ENCODE results near the gene RAPH1. TPM values are rescaled to one million over a fixed set of nuclear protein-coding genes. Genes with fewer than 3 reads are reported as not detected.

Gene RAPH1
- total and polyA plus RNA-seq, 8 donors = 2.3 to 19.2 (median 10.4) TPM

DNA sequence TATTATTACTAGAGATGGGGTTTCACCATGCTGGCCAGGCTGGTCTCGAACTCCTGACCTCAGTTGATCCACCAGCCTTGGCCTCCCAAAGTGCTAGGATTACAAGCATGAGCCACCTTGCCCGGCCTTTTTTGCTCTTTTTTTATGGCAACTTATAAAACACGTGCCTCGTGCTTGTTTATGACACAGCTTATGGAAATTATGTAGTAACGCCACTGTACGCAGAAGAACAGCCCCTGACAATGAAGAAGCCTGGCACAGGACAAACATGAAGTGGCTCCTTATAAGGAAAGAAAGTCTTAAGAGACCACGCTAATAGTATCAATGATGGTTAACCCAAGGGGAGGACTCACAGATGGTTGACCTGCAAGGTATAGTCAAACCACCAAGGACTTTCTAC, 37.2 kb upstream of the RAPH1 start:
- TF ChIP-seq, protein P1, sequence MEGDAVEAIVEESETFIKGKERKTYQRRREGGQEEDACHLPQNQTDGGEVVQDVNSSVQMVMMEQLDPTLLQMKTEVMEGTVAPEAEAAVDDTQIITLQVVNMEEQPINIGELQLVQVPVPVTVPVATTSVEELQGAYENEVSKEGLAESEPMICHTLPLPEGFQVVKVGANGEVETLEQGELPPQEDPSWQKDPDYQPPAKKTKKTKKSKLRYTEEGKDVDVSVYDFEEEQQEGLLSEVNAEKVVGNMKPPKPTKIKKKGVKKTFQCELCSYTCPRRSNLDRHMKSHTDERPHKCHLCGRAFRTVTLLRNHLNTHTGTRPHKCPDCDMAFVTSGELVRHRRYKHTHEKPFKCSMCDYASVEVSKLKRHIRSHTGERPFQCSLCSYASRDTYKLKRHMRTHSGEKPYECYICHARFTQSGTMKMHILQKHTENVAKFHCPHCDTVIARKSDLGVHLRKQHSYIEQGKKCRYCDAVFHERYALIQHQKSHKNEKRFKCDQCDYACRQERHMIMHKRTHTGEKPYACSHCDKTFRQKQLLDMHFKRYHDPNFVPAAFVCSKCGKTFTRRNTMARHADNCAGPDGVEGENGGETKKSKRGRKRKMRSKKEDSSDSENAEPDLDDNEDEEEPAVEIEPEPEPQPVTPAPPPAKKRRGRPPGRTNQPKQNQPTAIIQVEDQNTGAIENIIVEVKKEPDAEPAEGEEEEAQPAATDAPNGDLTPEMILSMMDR (IDR thresholded peaks at IDR 0.05) = no peak
- Histone ChIP-seq H3K4me1 (no peaks in the 10 kb centered on the region), H3K27me3 (no peaks in the 10 kb centered on the region), H3K9me3 (no peaks in the 10 kb centered on the region), H3K36me3 (no peaks in the 10 kb centered on the region), H3K4me3 (no peak overlapping the region), H3K27ac (no peak overlapping the region)
- DNase-seq (no peak), ATAC-seq (no peak), FAIRE-seq (no peak)
- whole genome bisulfite sequencing, 2 donors = 92 to 95% methylated on average over 7 of the region's 7 CpGs
- intact Hi-C loops (cut with DNase I) = no loop called here

DNA sequence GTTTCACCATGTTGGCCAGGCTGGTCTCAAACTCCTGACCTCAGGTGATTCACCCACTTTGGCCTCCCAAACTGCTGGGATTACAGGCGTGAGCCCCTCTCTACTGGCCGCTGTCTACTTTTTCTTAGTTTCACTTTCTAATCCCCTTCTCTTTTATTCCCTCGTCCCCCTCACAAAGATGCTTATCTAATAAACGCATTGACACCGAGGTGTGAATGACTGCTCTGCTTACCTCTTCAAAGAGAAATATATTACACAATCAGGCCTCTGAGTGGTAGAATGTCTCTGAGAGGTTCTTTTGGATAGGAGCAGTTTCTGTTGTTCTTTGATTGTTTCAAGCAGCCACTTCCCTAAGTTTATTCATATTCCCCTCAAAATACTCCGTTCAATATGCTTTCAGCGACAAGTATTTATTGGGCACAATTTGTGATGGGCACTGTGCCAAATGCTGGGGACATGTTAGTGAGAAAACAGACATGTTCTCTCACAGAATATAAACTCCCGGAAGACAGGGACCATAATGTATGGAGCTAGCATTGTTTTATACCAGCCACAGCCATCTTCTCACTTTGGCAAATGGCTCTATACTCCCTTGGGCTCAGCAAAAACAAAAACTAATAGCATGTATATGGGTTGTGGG, 34.7 kb upstream of the RAPH1 start:
- intact Hi-C loops (cut with DNase I) = no loop called here
- 76 to 78% methylated on average over 8 of the region's 8 CpGs for WGBS, 2 donors
- no peak overlapping the region for H3K4me3 ChIP-seq
- TF ChIP-seq, protein P1 (IDR thresholded peaks at IDR 0.05) = no peak
- no peaks in the 10 kb centered on the region for H3K27me3 ChIP-seq
- H3K36me3 ChIP-seq = no peaks in the 10 kb centered on the region
- DNase-seq (no peak), FAIRE-seq (no peak), ATAC-seq (no peak)
- no peaks in the 10 kb centered on the region for H3K9me3 ChIP-seq
- H3K4me1 ChIP-seq = no peaks in the 10 kb centered on the region
- H3K27ac ChIP-seq = no peak overlapping the region

DNA sequence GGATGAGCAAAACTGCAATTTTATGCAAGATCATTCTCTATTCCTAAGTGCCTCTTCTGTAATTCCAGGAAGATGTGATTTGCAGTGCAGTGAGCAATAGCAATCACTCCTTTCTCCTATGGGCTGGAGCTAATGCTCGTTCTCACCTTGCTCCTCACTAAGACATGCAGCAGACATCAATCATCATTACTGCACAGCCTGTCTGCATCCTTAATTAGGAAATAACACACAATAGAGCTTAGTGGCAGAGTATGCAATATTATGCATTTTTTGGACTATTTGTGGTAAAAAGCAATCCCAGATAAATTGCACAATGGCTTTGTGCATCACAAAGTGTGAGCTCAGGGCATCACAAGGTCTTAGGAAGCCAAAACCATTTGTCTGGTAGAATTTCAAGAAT, 32.6 kb upstream of the RAPH1 start:
- intact Hi-C loops (cut with DNase I) = no loop called here
- Histone ChIP-seq H3K4me3 (no peak overlapping the region), H3K36me3 (no peaks in the 10 kb centered on the region), H3K27ac (no peak overlapping the region), H3K27me3 (no peaks in the 10 kb centered on the region), H3K9me3 (no peaks in the 10 kb centered on the region), H3K4me1 (no peaks in the 10 kb centered on the region)
- FAIRE-seq (no peak), ATAC-seq (no peak), DNase-seq (no peak)
- TF ChIP-seq, protein P1 (IDR thresholded peaks at IDR 0.05) = no peak
- 81 to 82% methylated on average over 1 of the region's 1 CpG for WGBS, 2 donors

DNA sequence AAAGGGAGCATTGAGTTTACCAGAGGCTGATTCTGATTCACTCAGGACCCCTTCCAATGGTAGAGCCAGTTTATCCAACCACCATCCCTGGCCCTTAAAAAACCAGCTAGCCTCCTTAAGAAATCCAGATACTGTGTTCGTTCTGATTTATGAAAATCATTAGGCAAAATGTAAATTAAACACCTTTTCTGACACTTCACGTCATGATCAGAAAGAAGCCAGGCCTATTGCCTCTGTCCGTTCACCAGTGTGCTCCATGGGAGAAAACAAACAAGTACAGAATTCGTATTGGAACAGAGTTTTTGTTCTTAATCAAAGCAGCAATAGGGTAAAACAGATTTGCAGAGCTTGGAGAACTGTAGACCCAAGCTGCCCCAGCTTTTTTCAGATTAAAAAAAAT, 31.1 kb upstream of the RAPH1 start:
- ATAC-seq = no peak
- Histone ChIP-seq H3K4me3 (no peak overlapping the region), H3K27me3 (no peaks in the 10 kb centered on the region), H3K36me3 (no peaks in the 10 kb centered on the region), H3K9me3 (no peaks in the 10 kb centered on the region), H3K27ac (no peak overlapping the region), H3K4me1 (no peaks in the 10 kb centered on the region)
- 81 to 84% methylated on average over 4 of the region's 4 CpGs for WGBS, 2 donors
- intact Hi-C loops (cut with DNase I) = no loop called here
- no peak for DNase-seq
- FAIRE-seq = no peak
- TF ChIP-seq, protein P1 (IDR thresholded peaks at IDR 0.05) = no peak

DNA sequence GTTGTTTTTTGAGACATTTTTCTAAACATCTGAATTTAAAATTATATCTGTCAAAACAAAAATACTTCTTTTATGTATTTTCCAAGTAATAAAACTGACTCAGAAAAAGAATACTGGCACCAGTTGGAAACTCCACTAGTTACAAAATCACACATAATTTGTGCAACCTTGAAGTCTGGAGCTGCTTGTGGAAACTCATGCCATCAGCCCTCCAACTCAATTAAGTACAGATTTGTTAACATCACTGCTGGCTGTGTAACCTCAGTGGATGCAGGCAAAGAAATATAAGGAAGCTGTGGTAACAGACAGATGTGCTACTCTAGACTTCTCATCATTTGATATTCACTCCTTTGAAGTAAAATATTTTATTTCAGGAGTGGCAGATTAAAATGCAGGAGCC, 30.0 kb upstream of the RAPH1 start:
- TF ChIP-seq, protein P1 (IDR thresholded peaks at IDR 0.05) = no peak
- H3K27ac ChIP-seq = no peak overlapping the region
- H3K4me3 ChIP-seq = no peak overlapping the region
- H3K9me3 ChIP-seq = no peaks in the 10 kb centered on the region
- H3K27me3 ChIP-seq = no peaks in the 10 kb centered on the region
- H3K4me1 ChIP-seq = no peaks in the 10 kb centered on the region
- intact Hi-C loops (cut with DNase I) = no loop called here
- ATAC-seq (no peak), FAIRE-seq (no peak), DNase-seq (no peak)
- no peaks in the 10 kb centered on the region for H3K36me3 ChIP-seq
